ENCODE results near the gene CWC15. TPM values are rescaled to one million over a fixed set of nuclear protein-coding genes. Genes with fewer than 3 reads are reported as not detected.

CWC15 gene
- total RNA-seq, 3 donors from 2014 or later = 94.2 to 110 (median 95.1) TPM

DNA sequence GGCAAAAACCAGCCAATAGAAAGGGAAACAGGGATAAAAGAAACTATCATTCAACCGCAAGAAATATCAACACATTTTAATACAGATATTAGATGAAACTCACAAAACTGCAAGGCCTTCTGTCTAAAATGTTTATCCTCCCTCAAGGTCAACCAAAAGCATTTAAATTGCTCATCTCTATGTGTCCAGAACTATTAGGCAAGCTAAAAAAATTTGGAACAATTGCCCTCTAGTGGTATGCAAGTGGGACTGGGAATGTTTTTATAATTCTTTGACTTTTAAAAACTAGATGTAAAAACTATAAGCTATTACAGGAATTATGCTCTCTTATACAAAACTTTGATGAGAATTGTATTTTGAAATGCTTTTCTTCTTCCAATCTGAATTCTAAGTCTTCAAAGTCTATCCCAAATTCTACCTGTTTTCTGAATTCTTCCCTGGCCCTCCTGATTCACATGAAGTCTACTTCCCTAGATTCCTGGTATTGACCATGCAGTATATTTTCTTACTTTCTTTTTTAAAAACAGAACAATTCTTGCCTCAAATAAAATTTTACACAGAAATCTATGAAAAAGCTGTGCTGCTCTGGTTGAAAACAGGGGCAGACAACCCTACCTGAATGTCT is 4.9 kb downstream of the CWC15 start:
- Mint-ChIP-seq H3K4me1 (ENCODE audit: low read depth) (peaks cover 31% of the 10 kb centered on the region), H3K36me3 (ENCODE audit: insufficient read depth) (peaks cover 56% of the 10 kb centered on the region), H3K4me3 (no peak overlapping the region), H3K9me3 (no peaks in the 10 kb centered on the region), H3K27me3 (ENCODE audit: low read depth) (no peaks in the 10 kb centered on the region)
- DNase-seq (no peak), ATAC-seq (no peak)

DNA sequence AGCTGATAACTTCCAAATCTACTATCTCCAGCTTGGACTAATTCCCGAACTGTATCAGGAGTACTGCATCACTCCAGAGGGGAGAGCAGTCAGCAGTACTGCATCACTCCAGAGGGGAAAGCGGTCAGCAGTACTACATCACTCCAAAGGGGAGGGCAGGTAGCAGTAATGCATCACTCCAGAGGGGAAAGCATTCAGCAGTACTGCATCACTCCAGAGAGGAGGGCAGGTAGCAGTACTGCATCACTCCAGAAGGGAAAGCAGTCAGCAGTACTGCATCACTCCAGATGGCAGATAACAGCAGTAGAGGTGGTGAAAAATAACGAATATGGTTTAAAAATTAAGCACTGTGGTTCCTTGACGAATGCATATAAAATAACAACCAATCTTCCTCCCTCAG is 8.4 kb downstream of the CWC15 start:
- Mint-ChIP-seq H3K4me1 (ENCODE audit: low read depth) (peaks cover 14% of the 10 kb centered on the region), H3K36me3 (ENCODE audit: insufficient read depth) (peaks cover 59% of the 10 kb centered on the region), H3K27me3 (ENCODE audit: low read depth) (no peaks in the 10 kb centered on the region), H3K9me3 (no peaks in the 10 kb centered on the region), H3K4me3 (no peak overlapping the region)
- ATAC-seq (no peak), DNase-seq (no peak)

DNA sequence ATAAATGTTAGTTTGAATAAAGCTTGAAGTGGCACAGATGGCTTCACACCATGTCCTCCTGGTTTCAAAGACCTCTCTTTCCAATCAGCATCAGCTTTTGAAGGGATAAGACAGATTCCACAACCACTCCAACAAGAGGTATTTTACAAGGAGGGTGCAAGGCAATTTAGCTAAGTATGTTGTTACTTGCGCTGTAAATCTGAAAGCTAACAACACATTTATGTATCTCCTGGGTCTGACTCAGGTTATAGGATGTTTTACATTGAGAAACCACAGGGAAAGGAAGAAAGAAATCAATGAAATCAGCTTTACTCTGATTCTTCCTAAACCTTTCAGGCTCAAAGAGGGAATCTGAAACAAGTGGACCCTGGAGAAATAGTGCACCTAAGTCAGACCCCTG is 12.1 kb downstream of the CWC15 start:
- Mint-ChIP-seq H3K4me3 (no peak overlapping the region), H3K27me3 (ENCODE audit: low read depth) (no peaks in the 10 kb centered on the region), H3K9me3 (no peaks in the 10 kb centered on the region), H3K4me1 (ENCODE audit: low read depth) (peaks cover 5% of the 10 kb centered on the region), H3K36me3 (ENCODE audit: insufficient read depth) (peaks cover 43% of the 10 kb centered on the region)
- ATAC-seq (no peak), DNase-seq (no peak)

DNA sequence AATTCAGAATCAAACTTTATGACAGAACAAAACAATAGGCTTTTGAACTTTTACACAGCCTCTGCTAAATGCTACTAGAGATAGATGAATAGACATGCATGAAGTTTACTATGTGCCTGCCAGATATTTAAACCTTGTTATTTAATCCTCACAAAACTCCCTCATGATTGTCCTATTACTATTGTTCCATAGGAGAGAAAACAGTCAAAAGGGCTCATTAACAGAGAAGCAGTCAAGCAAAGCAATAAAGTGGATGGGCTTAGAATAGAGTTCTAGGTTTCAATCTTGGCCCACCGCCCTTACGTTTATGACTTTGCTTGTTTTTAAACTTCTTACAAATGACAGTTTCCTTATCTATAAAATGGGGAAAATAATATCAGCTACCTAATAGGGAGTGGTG is 12.9 kb downstream of the CWC15 start:
- H3K36me3 Mint-ChIP-seq (ENCODE audit: insufficient read depth) = peaks cover 39% of the 10 kb centered on the region
- peaks cover 3% of the 10 kb centered on the region for H3K4me1 Mint-ChIP-seq (ENCODE audit: low read depth)
- ATAC-seq = no peak
- DNase-seq = no peak
- H3K27me3 Mint-ChIP-seq (ENCODE audit: low read depth) = no peaks in the 10 kb centered on the region
- no peak overlapping the region for H3K4me3 Mint-ChIP-seq
- H3K9me3 Mint-ChIP-seq = no peaks in the 10 kb centered on the region

DNA sequence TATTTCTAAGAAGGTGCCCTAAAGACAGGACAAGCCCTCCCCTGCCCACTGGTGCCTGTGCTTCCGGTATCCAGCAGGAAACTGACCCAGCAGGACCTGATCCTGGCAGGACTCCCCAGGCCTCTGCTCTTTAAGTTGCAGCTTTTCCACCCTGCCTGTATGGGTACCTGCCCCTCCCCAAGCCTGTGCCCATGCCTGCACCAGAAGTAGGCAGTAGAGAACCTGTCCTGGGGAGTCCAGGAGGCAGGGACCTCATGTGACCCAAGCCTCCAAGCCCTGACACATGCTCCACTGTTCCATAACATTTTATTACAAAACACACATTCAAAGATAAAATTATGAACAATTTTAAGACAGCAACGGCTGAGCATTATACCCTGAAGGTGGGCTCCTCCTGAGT is 14.2 kb downstream of the CWC15 start:
- Mint-ChIP-seq H3K4me3 (no peak overlapping the region), H3K36me3 (ENCODE audit: insufficient read depth) (peaks cover 27% of the 10 kb centered on the region), H3K4me1 (ENCODE audit: low read depth) (peaks cover 4% of the 10 kb centered on the region), H3K27me3 (ENCODE audit: low read depth) (no peaks in the 10 kb centered on the region), H3K9me3 (no peaks in the 10 kb centered on the region)
- ATAC-seq (no peak), DNase-seq (no peak)

GRCh38 chr11:94958121-94958696 is 15.1 kb downstream of the CWC15 start:
- H3K27me3 Mint-ChIP-seq (ENCODE audit: low read depth) = no peaks in the 10 kb centered on the region
- peaks cover 19% of the 10 kb centered on the region for H3K36me3 Mint-ChIP-seq (ENCODE audit: insufficient read depth)
- peaks cover 4% of the 10 kb centered on the region for H3K4me1 Mint-ChIP-seq (ENCODE audit: low read depth)
- no peak for DNase-seq
- H3K4me3 Mint-ChIP-seq = no peak overlapping the region
- no peak for ATAC-seq
- H3K9me3 Mint-ChIP-seq = no peaks in the 10 kb centered on the region

DNA sequence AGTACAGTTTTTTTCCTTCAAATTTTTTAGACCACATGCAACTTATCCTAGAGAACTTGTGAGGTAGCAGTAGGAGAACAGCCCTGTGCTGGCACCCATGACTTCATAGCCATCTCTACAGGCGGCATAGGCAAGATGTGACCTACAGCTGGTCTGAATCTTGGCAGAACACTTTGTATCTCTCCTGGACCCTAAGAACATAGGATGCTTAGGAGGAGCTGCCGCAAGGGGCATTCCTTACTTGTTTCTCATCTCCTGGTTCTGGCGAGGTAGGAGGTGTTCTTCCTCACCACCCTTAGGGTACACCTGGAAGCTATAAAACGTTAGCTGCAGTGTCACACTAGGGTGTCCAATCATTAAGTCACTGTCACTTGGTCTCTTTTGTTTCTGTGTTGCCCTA is 16.4 kb downstream of the CWC15 start:
- DNase-seq (no peak), ATAC-seq (no peak)
- Mint-ChIP-seq H3K4me1 (ENCODE audit: low read depth) (peaks cover 4% of the 10 kb centered on the region), H3K36me3 (ENCODE audit: insufficient read depth) (peaks cover 10% of the 10 kb centered on the region), H3K27me3 (ENCODE audit: low read depth) (no peaks in the 10 kb centered on the region), H3K4me3 (no peak overlapping the region), H3K9me3 (no peaks in the 10 kb centered on the region)

DNA sequence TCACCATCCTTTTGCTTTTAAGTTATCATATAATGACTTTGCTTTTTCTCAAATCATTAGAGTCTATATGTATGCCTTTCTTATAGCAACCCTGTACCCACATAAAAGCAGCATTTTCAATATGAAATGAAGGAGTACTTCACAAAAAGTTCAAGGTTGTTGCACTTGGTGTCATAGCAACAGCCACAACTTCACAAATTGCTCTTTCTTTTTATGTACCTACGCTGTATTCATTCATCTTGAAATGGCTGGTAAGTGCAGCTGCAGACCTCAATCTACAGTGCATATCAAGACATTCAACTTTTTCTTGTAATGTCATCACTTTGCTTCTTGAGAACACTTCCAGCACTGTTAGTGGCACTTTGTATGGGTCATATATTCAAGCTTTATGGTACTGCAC is 18.6 kb downstream of the CWC15 start:
- H3K27me3 Mint-ChIP-seq (ENCODE audit: low read depth) = no peaks in the 10 kb centered on the region
- peaks cover 2% of the 10 kb centered on the region for H3K36me3 Mint-ChIP-seq (ENCODE audit: insufficient read depth)
- no peaks in the 10 kb centered on the region for H3K9me3 Mint-ChIP-seq
- ATAC-seq (no peak), DNase-seq (no peak)
- H3K4me3 Mint-ChIP-seq = no peak overlapping the region
- peaks cover 4% of the 10 kb centered on the region for H3K4me1 Mint-ChIP-seq (ENCODE audit: low read depth)

- H3K36me3 Mint-ChIP-seq (ENCODE audit: insufficient read depth) = no peaks in the 10 kb centered on the region
- ATAC-seq (no peak), DNase-seq (no peak)
- peaks cover 4% of the 10 kb centered on the region for H3K27me3 Mint-ChIP-seq (ENCODE audit: low read depth)
- H3K4me1 Mint-ChIP-seq (ENCODE audit: low read depth) = no peaks in the 10 kb centered on the region
- no peak overlapping the region for H3K4me3 Mint-ChIP-seq
- no peaks in the 10 kb centered on the region for H3K9me3 Mint-ChIP-seq
These were observed 25.2 kb downstream of the CWC15 start for GRCh38 chr11:94948070-94948617.

DNA sequence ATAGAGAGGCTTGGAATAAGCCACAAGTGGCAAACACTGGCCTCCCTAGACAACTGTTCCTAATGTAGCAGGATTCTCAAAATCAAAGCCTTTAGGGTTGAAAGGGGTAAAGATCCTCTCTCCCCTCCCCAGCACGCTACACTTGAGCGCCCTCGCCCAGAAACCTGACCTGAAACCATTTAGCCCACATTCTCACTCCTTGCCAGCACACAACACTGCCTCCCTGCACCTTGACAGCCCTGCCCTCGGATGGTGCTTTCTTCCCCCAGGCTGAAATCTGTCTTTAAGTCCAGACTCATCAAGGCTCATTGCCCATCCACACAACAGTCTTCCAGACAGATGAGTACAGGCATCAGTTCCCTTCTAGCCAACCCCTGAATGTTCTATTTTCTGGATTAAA is 26.5 kb downstream of the CWC15 start:
- Mint-ChIP-seq H3K9me3 (no peaks in the 10 kb centered on the region), H3K4me3 (no peak overlapping the region), H3K36me3 (ENCODE audit: insufficient read depth) (no peaks in the 10 kb centered on the region), H3K27me3 (ENCODE audit: low read depth) (peaks cover 5% of the 10 kb centered on the region), H3K4me1 (ENCODE audit: low read depth) (no peaks in the 10 kb centered on the region)
- DNase-seq = no peak
- ATAC-seq = no peak

DNA sequence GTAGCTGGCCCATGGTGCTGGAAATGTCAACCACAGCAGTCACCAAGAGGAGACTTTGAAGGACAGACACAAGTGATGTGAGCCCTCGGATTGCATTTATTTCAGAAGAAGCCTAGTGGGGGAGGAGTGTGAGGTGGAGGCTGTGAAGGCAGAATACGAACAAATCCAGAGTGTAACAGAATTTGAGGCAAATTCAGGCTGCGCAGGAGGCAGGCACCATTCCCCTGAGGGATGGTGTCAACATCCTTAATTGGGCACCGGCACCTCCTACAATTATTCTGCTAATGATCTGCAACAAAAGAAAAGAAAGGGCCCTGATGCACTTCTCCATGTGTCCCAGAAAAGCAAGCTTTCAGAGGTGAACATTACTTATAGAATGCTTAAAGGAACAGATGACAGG is 32.2 kb downstream of the CWC15 start:
- no peaks in the 10 kb centered on the region for H3K9me3 Mint-ChIP-seq
- ATAC-seq = no peak
- H3K4me1 Mint-ChIP-seq (ENCODE audit: low read depth) = peaks cover 2% of the 10 kb centered on the region
- no peaks in the 10 kb centered on the region for H3K36me3 Mint-ChIP-seq (ENCODE audit: insufficient read depth)
- no peak overlapping the region for H3K4me3 Mint-ChIP-seq
- H3K27me3 Mint-ChIP-seq (ENCODE audit: low read depth) = peaks cover 5% of the 10 kb centered on the region
- DNase-seq = no peak

DNA sequence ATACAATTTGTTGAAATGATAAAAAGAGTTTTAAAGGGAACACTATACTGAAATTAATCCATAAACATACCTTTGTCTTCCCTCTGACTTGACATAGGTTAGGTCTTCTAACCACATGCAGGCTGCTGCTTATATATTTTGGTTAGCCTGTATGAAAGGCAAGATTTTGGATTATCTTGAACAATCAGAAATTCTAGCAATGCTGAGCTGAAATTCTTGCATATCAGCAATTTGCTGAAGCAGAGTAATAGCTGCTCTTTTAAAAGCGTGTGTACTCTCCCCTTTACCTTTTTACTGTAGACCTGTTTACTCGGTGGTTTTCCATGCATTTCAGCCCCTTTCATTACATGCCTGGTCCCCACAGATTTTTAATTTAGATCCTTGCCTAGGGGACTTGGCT is 34.0 kb downstream of the CWC15 start:
- Mint-ChIP-seq H3K4me3 (no peak overlapping the region), H3K27me3 (ENCODE audit: low read depth) (peaks cover 5% of the 10 kb centered on the region), H3K9me3 (no peaks in the 10 kb centered on the region), H3K36me3 (ENCODE audit: insufficient read depth) (no peaks in the 10 kb centered on the region), H3K4me1 (ENCODE audit: low read depth) (peaks cover 17% of the 10 kb centered on the region)
- no peak for ATAC-seq
- DNase-seq = no peak

- no peaks in the 10 kb centered on the region for H3K36me3 Mint-ChIP-seq (ENCODE audit: insufficient read depth)
- no peak overlapping the region for H3K4me3 Mint-ChIP-seq
- H3K27me3 Mint-ChIP-seq (ENCODE audit: low read depth) = peaks cover 3% of the 10 kb centered on the region
- no peak for DNase-seq
- no peak for ATAC-seq
- H3K4me1 Mint-ChIP-seq (ENCODE audit: low read depth) = peaks cover 26% of the 10 kb centered on the region
- no peaks in the 10 kb centered on the region for H3K9me3 Mint-ChIP-seq
These were observed 35.0 kb downstream of the CWC15 start for GRCh38 chr11:94938095-94939055.

- H3K9me3 Mint-ChIP-seq = no peaks in the 10 kb centered on the region
- no peaks in the 10 kb centered on the region for H3K27me3 Mint-ChIP-seq (ENCODE audit: low read depth)
- DNase-seq (no peak), ATAC-seq (no peak)
- peaks cover 36% of the 10 kb centered on the region for H3K4me1 Mint-ChIP-seq (ENCODE audit: low read depth)
- no peaks in the 10 kb centered on the region for H3K36me3 Mint-ChIP-seq (ENCODE audit: insufficient read depth)
- H3K4me3 Mint-ChIP-seq = peak overlapping the region; percentile 27
These were observed 38.5 kb downstream of the CWC15 start for GRCh38 chr11:94934846-94935245.
